GM12872 (cell line): ENCODE results near the gene CLTA.

ENCODE experiments used
- TF ChIP-seq, protein P1 (sequence below): IDR thresholded peaks from 3 replicates; pipeline ENCODE4 v1.5.1; 2011; ENCODE audit warnings: low read depth, mild to moderate bottlenecking, low read length, moderate library complexity; ENCODE audit not compliant: insufficient read depth

CLTA gene

DNA sequence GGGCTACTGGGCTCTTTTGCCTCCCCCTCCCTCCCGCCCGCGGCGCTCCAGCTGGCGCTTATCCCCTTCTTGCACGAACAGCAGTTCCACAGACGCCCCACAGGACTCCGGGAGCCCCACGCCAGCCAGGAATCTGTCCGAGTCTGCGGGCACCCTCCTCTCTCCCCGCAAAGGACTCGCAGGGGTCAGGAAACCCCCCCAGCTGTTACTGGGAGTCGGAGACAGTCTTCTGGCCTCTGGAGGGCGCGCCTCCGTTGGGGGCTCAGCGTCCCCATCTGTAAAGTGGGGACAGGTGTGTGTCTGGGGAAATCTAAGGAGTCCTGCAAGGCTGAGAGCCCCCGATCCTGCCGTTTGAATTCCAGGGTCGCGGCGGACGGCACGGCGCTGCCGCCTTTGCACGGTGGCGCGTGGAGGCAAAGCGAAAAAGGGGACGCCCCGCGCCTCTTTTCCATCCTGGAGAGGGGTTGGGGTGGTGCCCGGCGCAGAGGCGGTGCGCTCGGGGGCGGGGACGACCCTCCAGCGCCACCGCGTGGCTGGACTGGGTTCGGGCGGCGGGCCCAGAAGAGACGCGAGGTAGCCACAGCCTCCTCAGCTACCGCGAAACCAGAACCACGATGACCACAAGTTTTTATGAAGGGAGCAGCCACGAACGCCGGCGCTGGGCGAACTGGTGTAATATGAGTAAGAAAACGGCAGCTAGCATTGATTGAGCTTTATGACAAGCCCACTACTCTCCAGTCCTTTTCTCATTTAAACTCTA lies 24.4 kb upstream of the CLTA start:
- TF ChIP-seq, protein P1, sequence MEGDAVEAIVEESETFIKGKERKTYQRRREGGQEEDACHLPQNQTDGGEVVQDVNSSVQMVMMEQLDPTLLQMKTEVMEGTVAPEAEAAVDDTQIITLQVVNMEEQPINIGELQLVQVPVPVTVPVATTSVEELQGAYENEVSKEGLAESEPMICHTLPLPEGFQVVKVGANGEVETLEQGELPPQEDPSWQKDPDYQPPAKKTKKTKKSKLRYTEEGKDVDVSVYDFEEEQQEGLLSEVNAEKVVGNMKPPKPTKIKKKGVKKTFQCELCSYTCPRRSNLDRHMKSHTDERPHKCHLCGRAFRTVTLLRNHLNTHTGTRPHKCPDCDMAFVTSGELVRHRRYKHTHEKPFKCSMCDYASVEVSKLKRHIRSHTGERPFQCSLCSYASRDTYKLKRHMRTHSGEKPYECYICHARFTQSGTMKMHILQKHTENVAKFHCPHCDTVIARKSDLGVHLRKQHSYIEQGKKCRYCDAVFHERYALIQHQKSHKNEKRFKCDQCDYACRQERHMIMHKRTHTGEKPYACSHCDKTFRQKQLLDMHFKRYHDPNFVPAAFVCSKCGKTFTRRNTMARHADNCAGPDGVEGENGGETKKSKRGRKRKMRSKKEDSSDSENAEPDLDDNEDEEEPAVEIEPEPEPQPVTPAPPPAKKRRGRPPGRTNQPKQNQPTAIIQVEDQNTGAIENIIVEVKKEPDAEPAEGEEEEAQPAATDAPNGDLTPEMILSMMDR, result peak; percentile 79

DNA sequence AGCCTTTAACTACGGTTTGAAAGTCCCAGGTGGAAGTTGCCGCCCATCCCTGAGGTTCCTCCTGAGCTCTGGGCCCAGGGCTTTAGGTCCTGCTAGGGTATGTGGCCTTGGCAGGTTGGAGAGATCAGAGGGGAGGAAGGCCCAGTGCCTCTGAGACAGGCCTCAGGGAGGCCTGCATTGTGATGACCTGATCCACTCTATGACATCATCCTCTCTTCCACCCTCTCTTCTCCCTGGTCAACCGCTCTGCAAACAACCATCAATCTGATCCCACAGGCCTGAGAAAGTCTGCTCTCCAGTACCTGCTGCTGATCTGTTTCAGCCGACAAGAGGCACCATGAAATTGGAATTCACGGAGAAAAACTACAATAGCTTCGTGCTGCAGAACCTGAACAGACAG lies 21.6 kb upstream of the CLTA start, which contains the start of gene CCIN:
TSS of gene CCIN (plus strand) at position 223 of the 400 bp plus-strand sequence. CDS start at position 338, 115 bp downstream.
- TF ChIP-seq, protein P1, result no peak

DNA sequence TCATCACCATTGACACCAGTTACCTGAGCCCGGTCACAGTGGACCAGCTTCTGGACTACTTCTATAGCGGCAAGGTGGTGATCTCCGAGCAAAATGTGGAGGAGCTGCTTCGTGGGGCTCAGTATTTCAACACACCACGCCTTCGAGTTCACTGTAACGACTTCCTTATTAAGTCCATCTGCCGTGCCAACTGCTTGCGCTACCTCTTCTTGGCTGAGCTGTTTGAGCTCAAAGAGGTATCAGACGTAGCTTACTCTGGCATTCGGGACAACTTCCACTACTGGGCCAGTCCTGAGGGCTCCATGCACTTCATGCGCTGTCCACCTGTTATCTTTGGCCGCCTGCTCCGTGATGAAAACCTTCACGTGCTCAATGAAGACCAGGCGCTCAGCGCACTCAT lies 21.0 kb upstream of the CLTA start:
- TF ChIP-seq, protein P1, result no peak

DNA sequence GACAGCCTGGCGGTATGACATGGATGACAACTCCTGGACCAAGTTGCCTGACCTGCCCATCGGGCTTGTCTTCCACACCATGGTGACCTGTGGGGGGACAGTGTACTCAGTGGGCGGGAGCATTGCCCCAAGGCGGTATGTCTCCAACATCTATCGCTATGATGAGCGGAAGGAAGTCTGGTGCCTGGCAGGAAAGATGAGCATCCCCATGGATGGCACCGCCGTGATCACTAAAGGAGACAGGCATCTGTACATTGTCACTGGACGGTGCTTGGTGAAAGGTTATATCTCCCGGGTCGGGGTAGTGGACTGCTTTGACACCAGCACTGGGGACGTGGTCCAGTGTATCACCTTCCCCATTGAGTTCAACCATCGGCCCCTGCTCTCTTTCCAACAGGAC lies 20.2 kb upstream of the CLTA start:
- TF ChIP-seq, protein P1, result no peak

DNA sequence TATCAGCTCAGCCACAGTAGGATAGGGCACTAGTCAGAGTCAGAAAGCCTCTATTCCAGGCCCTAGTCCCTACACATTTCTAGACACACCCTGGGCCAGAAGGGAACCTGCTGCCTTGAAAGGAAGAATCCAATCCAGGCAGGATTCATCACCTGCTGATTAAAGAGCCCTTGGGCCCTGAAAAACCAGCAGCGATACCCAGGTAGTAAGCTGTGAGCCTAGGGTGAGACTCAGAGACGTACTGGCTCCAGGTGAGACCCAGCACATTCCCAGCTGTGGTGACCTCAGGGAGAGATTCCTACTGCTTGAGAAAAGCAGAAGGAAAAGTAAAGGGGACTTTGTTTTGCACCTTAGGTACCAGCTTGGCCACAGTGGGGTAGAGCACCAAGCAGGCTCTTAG lies 16.9 kb upstream of the CLTA start:
- TF ChIP-seq, protein P1, result no peak

DNA sequence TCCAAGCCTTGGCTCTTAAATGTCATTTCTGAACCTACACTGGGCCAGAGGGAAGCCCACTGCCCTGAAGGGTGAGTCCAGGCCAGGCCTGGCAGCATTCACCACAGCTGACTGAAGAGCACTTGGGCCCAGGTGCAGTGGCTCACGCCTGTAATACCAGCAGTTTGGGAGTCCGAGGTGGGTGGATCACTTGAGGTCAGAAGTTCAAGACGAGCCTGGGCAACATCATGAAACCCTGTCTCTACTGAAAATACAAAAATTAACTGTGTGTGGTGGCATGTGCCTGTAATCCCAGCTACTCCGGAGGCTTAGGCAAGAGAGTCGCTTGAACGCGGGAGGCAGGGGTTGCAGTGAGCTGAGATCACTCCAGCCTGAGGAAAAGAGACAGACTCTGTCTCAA lies 16.4 kb upstream of the CLTA start:
- TF ChIP-seq, protein P1, result no peak

DNA sequence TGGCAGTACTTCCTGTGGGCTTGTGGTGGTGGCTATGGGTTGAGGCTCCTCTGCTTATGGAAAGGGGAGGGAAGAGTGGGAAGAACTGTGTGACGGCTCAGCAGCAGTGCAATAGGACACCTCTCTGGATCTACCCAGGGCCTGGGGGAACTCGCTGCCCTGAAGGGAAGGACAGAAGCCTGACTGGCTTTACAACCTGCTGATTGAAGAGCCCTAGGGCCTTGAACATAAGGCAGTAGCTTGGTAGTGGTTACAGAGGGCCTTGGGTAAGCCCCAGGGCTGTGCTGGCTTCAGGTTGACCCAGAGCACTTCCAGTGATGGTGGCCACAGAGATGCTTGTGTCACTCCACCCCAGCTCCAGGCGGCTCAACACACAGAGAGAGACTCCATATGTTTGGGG lies 16.0 kb upstream of the CLTA start:
- TF ChIP-seq, protein P1, result no peak

DNA sequence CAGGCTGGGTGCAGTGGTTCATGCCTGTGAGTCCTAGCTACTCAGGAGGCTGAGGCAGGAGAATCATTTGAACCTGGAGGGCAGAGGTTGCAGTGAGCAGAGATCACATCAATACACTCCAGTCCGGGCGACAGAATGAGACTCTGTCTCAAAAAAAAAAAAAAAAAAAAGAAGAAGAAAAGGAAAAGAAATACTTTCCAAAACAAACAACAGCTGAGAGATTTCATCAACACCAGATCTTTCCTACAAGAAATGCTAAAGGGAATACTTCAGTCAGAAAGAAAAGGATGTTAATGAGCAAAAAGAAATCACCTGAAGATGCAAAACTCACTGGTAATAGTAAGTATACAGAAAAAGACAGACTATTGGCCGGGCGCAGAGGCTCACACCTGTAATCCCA lies 13.2 kb upstream of the CLTA start:
- TF ChIP-seq, protein P1, result no peak
